MM.1S (cell line): Measurements from ENCODE around the gene METTL21C.

Source experiments
- CTCF ChIP-seq: fragments of 300-600 bp; sonication (generic); IDR thresholded peaks from 2 replicates; pipeline ENCODE4 v1.5.1; 2016; ENCODE audit warnings: antibody characterized with exemption, low read length, mixed read lengths
- EZH2 ChIP-seq: fragments of 300-600 bp; sonication (generic); optimal IDR thresholded peaks from 2 replicates; pipeline ENCODE3; 2017; ENCODE audit warnings: low read depth, mild to moderate bottlenecking, antibody characterized with exemption, low read length, mixed read lengths

GRCh38 chr13:102718746-102719145 lies 23.9 kb upstream of the METTL21C start:
- TF ChIP-seq CTCF (no peak), EZH2 (no peak)
